HG02588 (cell line): ENCODE data around the gene GNA12.

Experiments
- ATAC-seq: cut with Tn5 transposase; IDR thresholded peaks from one replicate; pipeline ENCODE4 v1.9.1; 2021; ENCODE audit warnings: mild to moderate bottlenecking, moderate library complexity; ENCODE audit not compliant: unreplicated experiment

The GNA12 gene

DNA sequence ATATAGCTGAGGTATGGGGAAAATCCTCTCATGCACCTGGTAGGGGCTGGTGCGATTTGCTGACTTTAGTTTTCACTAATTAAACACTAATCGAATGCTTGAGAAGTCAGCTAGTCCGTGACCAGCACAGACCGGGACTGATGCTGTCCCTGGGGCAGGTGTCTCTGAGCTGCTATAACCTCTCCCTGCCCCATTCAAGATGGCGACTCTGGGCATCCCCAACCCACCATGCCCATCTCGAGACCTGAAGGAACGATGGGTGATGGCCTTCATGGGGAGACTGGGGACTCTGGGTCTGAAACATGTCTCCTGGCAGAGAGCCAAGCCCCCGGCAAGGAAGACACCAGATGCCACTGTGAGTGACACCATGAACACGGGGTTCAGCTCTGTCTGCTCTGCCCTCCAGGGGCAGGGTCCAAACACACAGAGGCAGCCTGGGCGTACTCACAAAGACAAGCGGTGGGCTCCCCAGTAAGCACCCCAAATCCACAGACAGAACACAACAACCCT lies 57.4 kb downstream of the GNA12 start:
- ATAC-seq, result no peak

- no peak for ATAC-seq
Measured at GRCh38 chr7:2785071-2785500, 59.0 kb downstream of the GNA12 start.

GRCh38 chr7:2782565-2782964 lies 61.5 kb downstream of the GNA12 start:
- ATAC-seq, result no peak

- no peak for ATAC-seq
Measured at GRCh38 chr7:2782121-2782520, 62.0 kb downstream of the GNA12 start.

- ATAC-seq, result no peak
Measured at GRCh38 chr7:2781636-2782035, 62.5 kb downstream of the GNA12 start.

DNA sequence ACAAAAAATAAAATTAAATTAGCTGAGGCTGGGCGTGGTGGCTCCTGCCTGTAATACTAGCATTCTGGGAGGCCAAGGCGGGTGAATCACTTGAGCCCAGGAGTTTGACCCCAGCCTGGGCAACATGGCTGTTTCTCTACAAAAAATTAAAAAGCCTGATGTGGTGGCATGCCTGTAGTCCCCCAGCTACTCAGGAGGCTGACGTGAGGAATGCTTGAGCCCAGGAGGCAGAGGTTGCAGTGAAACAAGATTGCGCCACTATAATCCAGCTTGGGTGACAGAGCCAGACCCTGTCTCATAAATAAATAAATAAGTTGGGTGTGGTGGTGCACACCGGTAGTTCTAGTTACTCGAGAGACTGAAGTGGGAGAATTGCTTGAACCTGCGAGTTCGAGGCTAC lies 65.1 kb downstream of the GNA12 start:
- no peak for ATAC-seq

- ATAC-seq, result no peak
Measured at GRCh38 chr7:2777898-2778535, 66.1 kb downstream of the GNA12 start.

DNA sequence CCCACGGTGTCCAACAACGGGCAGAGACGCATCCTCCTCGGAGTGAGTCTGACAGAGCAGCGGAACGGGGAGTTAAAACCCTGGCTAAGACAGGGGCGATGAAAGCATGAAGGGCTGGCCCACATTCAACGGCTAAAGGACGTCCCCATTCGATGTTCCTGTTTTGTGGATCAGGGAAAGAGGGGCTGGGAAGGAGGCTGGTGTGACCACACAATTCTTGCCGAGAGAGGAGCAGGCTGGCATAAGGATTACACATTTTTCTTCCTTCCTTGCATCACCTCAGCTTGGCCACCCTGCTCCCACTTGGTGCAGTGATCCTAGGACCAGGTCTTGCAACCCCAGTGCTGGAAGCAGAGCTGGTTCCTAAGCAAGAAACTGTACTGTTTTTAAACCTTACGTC lies 67.7 kb downstream of the GNA12 start:
- ATAC-seq, result no peak

- no peak for ATAC-seq
Measured at GRCh38 chr7:2775785-2776184, 68.3 kb downstream of the GNA12 start.

DNA sequence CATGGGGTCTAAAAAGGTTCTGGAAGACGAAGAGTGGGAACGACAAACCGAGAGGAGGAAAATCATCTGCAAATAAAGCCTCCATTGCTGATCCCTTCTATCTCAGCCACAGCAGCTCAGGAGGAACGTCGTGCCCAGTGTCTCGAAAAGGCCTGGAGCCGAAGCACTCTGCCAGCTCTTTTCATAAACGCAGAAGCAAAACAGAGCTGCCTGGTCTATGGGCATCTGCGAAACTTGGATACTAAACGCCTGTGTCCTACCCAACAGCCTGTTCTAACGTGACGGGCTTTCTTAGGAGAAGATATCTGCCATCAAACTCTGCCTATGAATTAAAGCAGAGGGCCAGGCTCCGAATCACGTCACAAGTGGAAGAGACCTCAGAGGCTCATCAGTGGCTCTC lies 68.7 kb downstream of the GNA12 start:
- no peak for ATAC-seq

GRCh38 chr7:2774935-2775334 lies 69.2 kb downstream of the GNA12 start:
- no peak for ATAC-seq

DNA sequence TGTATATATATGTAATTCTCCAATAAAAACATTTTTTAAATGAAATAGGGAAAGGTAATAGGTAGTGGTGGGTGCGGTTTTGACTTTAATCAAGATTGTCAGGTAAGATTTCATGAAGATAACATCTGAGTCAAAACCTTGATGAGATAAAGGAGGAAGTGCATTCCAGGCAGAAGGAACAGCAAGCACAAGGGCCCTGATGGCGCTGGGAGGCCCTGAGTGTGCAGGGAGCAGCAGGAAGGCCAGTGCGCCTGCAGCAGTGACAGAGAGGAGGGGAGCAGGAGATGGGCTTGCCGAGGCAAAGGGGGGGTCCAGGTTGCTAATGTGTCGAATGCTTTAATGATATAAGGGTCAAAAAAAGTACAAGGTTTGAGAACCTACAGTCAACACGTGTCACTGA lies 69.8 kb downstream of the GNA12 start:
- ATAC-seq, result no peak

- ATAC-seq, result no peak
Measured at GRCh38 chr7:2773608-2774007, 70.5 kb downstream of the GNA12 start.

DNA sequence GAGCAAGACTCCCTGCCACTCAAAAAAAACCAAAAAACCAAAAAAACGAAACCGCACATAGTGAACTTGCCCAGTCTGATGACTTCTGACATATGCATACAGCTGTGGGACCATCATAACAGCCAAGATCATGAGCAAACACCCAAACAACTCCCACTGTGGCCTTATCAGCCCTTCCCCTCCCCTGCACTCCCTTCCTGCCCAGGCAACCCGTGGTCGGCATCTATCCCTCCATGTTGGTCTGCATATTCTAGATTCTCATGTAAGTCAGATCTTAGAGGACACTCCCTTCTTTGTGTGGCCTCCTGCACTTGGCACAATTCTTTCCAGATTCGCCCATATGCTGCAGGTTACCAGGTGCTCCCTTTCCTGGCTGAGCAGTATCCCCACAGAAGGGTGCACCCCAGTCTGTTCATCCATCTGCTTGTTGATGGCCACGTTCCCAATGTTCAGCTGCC lies 72.8 kb downstream of the GNA12 start:
- ATAC-seq, result no peak

GRCh38 chr7:2764621-2765020 lies 79.5 kb downstream of the GNA12 start:
- no peak for ATAC-seq

GRCh38 chr7:2763597-2763996 lies 80.5 kb downstream of the GNA12 start:
- ATAC-seq, result no peak

DNA sequence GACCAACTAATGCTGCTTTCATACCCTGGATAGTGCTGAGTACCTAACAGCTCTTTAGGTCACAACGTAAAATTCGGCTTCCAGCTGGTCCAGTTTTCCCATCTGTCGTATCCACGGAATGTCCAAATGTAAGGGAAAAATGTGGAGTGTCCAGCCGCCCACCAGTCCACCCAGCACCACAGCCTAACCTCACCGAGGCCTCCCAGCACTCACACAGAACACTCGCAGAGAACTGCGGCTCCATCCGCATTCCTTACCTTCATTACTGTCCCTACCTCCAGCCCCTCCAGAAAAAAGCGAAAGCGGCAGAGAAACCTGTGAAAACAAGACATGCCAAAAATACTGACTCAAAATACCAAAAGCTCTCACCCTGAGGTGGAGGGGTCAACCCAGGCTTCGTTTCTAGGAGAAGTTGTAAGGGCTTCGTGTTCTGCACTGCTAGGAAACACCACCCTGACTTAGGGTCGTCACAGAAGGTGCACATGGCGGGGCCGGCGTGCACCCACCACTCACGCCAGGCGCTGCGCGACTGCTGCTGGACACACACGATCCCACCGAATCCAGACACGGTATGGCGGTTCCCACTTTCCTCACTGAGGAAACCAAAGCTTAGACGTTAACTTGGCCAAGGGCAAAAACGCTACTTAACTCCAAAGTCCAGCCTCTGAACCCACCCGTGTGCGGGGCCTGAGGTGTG lies 82.2 kb downstream of the GNA12 start:
- ATAC-seq, result no peak

DNA sequence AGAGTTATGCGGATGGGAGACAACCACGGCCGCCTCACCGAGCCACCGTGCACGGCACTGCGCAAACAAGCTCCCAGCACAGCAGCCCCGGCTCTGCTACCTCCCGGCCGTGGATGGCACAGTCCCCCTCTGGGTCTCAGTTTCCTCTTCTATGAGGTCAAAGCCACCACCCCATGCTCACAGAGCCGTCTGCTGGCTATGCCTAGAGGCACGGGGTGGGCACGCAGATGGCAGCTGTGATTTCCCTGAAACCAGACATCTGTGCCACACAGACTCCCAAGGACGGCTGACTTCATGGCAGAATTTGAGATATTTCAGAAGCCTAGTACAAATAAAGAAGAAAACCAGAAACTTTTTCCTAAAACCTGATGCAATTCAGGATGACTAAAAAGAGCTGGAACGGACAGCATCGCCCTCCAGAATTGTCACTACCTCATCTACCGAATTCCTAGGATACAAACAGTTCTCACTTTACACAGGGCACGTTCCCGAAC lies 82.9 kb downstream of the GNA12 start:
- no peak for ATAC-seq

GRCh38 chr7:2760098-2760889 lies 83.8 kb downstream of the GNA12 start:
- ATAC-seq, result no peak

DNA sequence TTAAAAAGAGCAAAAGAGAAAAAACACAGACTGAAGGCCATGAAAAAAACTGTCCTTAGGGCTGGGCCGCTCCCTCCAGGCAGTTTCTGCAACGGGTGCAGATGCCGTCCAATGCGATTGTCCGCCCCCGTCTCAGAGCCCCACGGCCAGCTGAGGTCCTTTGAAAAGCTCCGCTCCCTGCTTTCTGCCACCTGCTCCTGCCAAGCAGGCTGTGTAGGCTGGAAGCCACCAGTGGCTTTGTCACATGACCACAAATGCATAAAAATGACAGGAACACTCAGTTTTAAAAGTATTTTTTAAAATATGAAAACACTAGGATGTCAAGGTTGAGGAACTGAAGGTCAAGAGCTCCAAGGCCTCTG lies 84.4 kb downstream of the GNA12 start:
- no peak for ATAC-seq
